ENCODE data around the gene SAMD11.
"Not testable (repeated sequence)": the region's sequence is repeated elsewhere in the genome, so short reads cannot be mapped to it uniquely, and the experiment has no call there.

The SAMD11 gene

GRCh38 chr1:988061-988460 lies 64.3 kb downstream of the SAMD11 start:
- H3K36me3 ChIP-seq (ENCODE audit: insufficient read depth, low read length); H3K9me3 ChIP-seq (ENCODE audit: insufficient read depth, low read depth, low read length); H3K9ac ChIP-seq (ENCODE audit: low read depth, low read length); H3K27ac ChIP-seq (ENCODE audit: low read depth, low read length); H3K4me3 ChIP-seq (ENCODE audit: low read length); H3K4me1 ChIP-seq (ENCODE audit: insufficient read depth, low read length): not testable (repeated sequence)
- 79% methylated on average over 5 of the region's 5 CpGs for WGBS
- peaks cover 51% of the 10 kb centered on the region for H3K27me3 ChIP-seq (ENCODE audit: insufficient read depth, low read length)

- H3K4me1 ChIP-seq (ENCODE audit: insufficient read depth, low read length); H3K9me3 ChIP-seq (ENCODE audit: insufficient read depth, low read depth, low read length); H3K27ac ChIP-seq (ENCODE audit: low read depth, low read length); H3K9ac ChIP-seq (ENCODE audit: low read depth, low read length); H3K36me3 ChIP-seq (ENCODE audit: insufficient read depth, low read length); H3K4me3 ChIP-seq (ENCODE audit: low read length): not testable (repeated sequence)
- 95% methylated on average over 6 of the region's 6 CpGs for WGBS
- peaks cover 47% of the 10 kb centered on the region for H3K27me3 ChIP-seq (ENCODE audit: insufficient read depth, low read length)
Observed at GRCh38 chr1:991275-991674, 67.6 kb downstream of the SAMD11 start.

GRCh38 chr1:991895-992294 lies 68.2 kb downstream of the SAMD11 start:
- no peak overlapping the region for H3K27ac ChIP-seq (ENCODE audit: low read depth, low read length)
- no peak overlapping the region for H3K9ac ChIP-seq (ENCODE audit: low read depth, low read length)
- no peaks in the 10 kb centered on the region for H3K4me1 ChIP-seq (ENCODE audit: insufficient read depth, low read length)
- no peaks in the 10 kb centered on the region for H3K36me3 ChIP-seq (ENCODE audit: insufficient read depth, low read length)
- 0 out of 2 replicates have a peak, but pooled peaks cover 3% of the 10 kb centered on the region for H3K9me3 ChIP-seq (ENCODE audit: insufficient read depth, low read depth, low read length)
- 92% methylated on average over 10 of the region's 10 CpGs for WGBS
- peaks cover 45% of the 10 kb centered on the region for H3K27me3 ChIP-seq (ENCODE audit: insufficient read depth, low read length)
- no peak overlapping the region for H3K4me3 ChIP-seq (ENCODE audit: low read length)

GRCh38 chr1:992362-992761 lies 68.6 kb downstream of the SAMD11 start:
- no peak overlapping the region for H3K4me3 ChIP-seq (ENCODE audit: low read length)
- no peak overlapping the region for H3K27ac ChIP-seq (ENCODE audit: low read depth, low read length)
- peaks cover 50% of the 10 kb centered on the region for H3K27me3 ChIP-seq (ENCODE audit: insufficient read depth, low read length)
- 0 out of 2 replicates have a peak, but pooled peaks cover 3% of the 10 kb centered on the region for H3K9me3 ChIP-seq (ENCODE audit: insufficient read depth, low read depth, low read length)
- no peaks in the 10 kb centered on the region for H3K36me3 ChIP-seq (ENCODE audit: insufficient read depth, low read length)
- WGBS: 96% methylated on average over 7 of the region's 7 CpGs
- H3K4me1 ChIP-seq (ENCODE audit: insufficient read depth, low read length): peaks cover 3% of the 10 kb centered on the region; the same call in 1 of the 2 replicates
- no peak overlapping the region for H3K9ac ChIP-seq (ENCODE audit: low read depth, low read length)

GRCh38 chr1:993379-993995 lies 69.8 kb downstream of the SAMD11 start:
- no peaks in the 10 kb centered on the region for H3K36me3 ChIP-seq (ENCODE audit: insufficient read depth, low read length)
- no peak overlapping the region for H3K27ac ChIP-seq (ENCODE audit: low read depth, low read length)
- WGBS: 80% methylated on average over 15 of the region's 15 CpGs
- no peak overlapping the region for H3K4me3 ChIP-seq (ENCODE audit: low read length)
- H3K4me1 ChIP-seq (ENCODE audit: insufficient read depth, low read length): peaks cover 7% of the 10 kb centered on the region
- H3K9ac ChIP-seq (ENCODE audit: low read depth, low read length): no peak overlapping the region
- 0 out of 2 replicates have a peak, but pooled peaks cover 3% of the 10 kb centered on the region for H3K9me3 ChIP-seq (ENCODE audit: insufficient read depth, low read depth, low read length)
- peaks cover 59% of the 10 kb centered on the region for H3K27me3 ChIP-seq (ENCODE audit: insufficient read depth, low read length)

Data from HUES64 (cell line).